ENCODE results near the gene TBC1D22A.
"Not testable (repeated sequence)": the region's sequence is repeated elsewhere in the genome, so short reads cannot be mapped to it uniquely, and the experiment has no call there.

The TBC1D22A gene

GRCh38 chr22:47102081-47102480, 339.6 kb downstream of the TBC1D22A start:
- no peak for DNase-seq (ENCODE audit: low spot score)

GRCh38 chr22:47102648-47103047, 340.2 kb downstream of the TBC1D22A start:
- no peak for DNase-seq (ENCODE audit: low spot score)

GRCh38 chr22:47105085-47105484, 342.6 kb downstream of the TBC1D22A start:
- DNase-seq (ENCODE audit: low spot score) = no peak

- DNase-seq (ENCODE audit: low spot score) = no peak
Measured at GRCh38 chr22:47106806-47107205, 344.4 kb downstream of the TBC1D22A start.

- DNase-seq (ENCODE audit: low spot score) = no peak
Measured at GRCh38 chr22:47107431-47107830, 345.0 kb downstream of the TBC1D22A start.

- no peak for DNase-seq (ENCODE audit: low spot score)
Measured at GRCh38 chr22:47110817-47111443, 348.5 kb downstream of the TBC1D22A start.

GRCh38 chr22:47111626-47112581, 349.5 kb downstream of the TBC1D22A start:
- no peak for DNase-seq (ENCODE audit: low spot score)

GRCh38 chr22:47112582-47112965, 350.1 kb downstream of the TBC1D22A start:
- no peak for DNase-seq (ENCODE audit: low spot score)

- DNase-seq (ENCODE audit: low spot score) = no peak
Measured at GRCh38 chr22:47112994-47113852, 350.8 kb downstream of the TBC1D22A start.

GRCh38 chr22:47113853-47114415, 351.5 kb downstream of the TBC1D22A start:
- DNase-seq (ENCODE audit: low spot score) = no peak

GRCh38 chr22:47114813-47115517, 352.5 kb downstream of the TBC1D22A start:
- no peak for DNase-seq (ENCODE audit: low spot score)

GRCh38 chr22:47115518-47115890, 353.1 kb downstream of the TBC1D22A start:
- no peak for DNase-seq (ENCODE audit: low spot score)

GRCh38 chr22:47115921-47116320, 353.5 kb downstream of the TBC1D22A start:
- no peak for DNase-seq (ENCODE audit: low spot score)

- DNase-seq (ENCODE audit: low spot score) = no peak
Measured at GRCh38 chr22:47116426-47117341, 354.2 kb downstream of the TBC1D22A start.

- DNase-seq (ENCODE audit: low spot score) = not testable (repeated sequence)
Measured at GRCh38 chr22:47117442-47117841, 355.0 kb downstream of the TBC1D22A start.

GRCh38 chr22:47119181-47119580, 356.7 kb downstream of the TBC1D22A start:
- no peak for DNase-seq (ENCODE audit: low spot score)

- DNase-seq (ENCODE audit: low spot score) = no peak
Measured at GRCh38 chr22:47120399-47120798, 357.9 kb downstream of the TBC1D22A start.

- DNase-seq (ENCODE audit: low spot score) = no peak
Measured at GRCh38 chr22:47121791-47122190, 359.3 kb downstream of the TBC1D22A start.

- no peak for DNase-seq (ENCODE audit: low spot score)
Measured at GRCh38 chr22:47122441-47123000, 360.1 kb downstream of the TBC1D22A start.

All from globus pallidus (tissue), 1 donor.